T-helper 17 cell (primary cell): ENCODE measurements around the gene BCAN. TPM values are rescaled to one million over a fixed set of nuclear protein-coding genes. Genes with fewer than 3 reads are reported as not detected.

Experiments
- ATAC-seq: fragments of 150-1000 bp; cut with Tn5 transposase; 2 replicates; pipeline ENCODE4 v1.10.0; 2021; ENCODE audit warnings: mild to moderate bottlenecking, moderate library complexity
- DNase-seq, 3 donors: peaks; one replicate each; pipeline versions ENCODE4 v3.0.0 to v3.0.0-alpha.2; 2020 to 2021
- H3K9me3 ChIP-seq: one replicate; pipeline ENCODE4 v1.7.0; 2013; ENCODE audit warnings: low read length, mild to moderate bottlenecking; ENCODE audit not compliant: control insufficient read depth, poor library complexity, severe bottlenecking
- H3K27ac Mint-ChIP-seq: one replicate; pipeline ENCODE4 v1.8.0; 2022; ENCODE audit warnings: mild to moderate bottlenecking, moderate library complexity, mixed read lengths
- H3K27me3 Mint-ChIP-seq: one replicate; pipeline ENCODE4 v1.8.0; 2022; ENCODE audit warnings: mixed read lengths
- H3K36me3 Mint-ChIP-seq: one replicate; pipeline ENCODE4 v1.8.0; 2022; ENCODE audit warnings: low read depth, mixed read lengths
- H3K4me1 Mint-ChIP-seq: one replicate; pipeline ENCODE4 v1.8.0; 2022; ENCODE audit warnings: mild to moderate bottlenecking, mixed read lengths
- H3K4me3 Mint-ChIP-seq: one replicate; pipeline ENCODE4 v1.8.0; 2022; ENCODE audit warnings: mild to moderate bottlenecking, moderate library complexity, mixed read lengths
- total RNA-seq, 4 donors: library from RNA in 2 of 4; stranded (reverse) in 2 of 4; gene quantifications; one replicate each; pipeline ENCODE4 v1.2.3 and lab custom pipeline; 2022 to 2026

The BCAN gene
- total RNA-seq, 2 donors from 2014 or later = not detected

DNA sequence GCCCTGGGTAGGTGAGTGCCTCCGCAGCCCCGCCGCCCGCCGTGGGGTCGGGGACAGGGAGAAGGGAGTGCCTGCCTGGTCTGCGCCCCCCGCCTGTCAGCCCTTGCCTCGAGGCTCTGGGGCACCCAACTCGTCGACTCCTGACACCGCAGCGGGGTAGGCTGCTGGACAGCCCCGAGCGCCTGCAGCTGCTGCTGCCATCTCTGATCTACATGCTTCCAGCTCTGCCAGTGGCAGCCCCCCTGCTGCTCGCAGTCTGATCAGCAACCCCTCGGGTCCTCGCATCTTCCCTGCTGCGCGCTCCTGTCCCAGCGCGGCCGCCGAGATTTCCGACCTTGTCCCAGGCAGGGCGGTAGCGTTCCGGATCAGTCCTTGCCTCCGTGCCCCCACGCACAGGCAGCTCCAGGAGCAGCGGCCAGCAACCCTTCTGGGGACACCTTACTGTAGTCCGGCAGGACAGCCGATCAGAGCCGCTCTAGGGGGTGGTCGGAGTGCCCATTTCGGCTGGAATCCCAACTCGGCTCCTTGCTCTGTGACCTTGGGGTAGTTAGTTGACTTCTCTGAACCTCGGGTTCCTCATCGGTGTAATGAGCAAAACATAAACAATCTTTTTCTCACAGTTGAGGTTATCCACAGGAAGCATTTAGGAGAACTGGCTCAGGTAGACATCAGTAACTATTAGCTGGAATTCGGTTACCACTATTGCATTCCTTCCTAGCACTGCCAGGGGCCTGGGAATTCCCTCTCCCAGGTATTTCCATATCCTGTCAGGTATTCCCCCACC, 540 bp downstream of the BCAN start:
- no peak overlapping the region for H3K27ac Mint-ChIP-seq
- no peak for DNase-seq

DNA sequence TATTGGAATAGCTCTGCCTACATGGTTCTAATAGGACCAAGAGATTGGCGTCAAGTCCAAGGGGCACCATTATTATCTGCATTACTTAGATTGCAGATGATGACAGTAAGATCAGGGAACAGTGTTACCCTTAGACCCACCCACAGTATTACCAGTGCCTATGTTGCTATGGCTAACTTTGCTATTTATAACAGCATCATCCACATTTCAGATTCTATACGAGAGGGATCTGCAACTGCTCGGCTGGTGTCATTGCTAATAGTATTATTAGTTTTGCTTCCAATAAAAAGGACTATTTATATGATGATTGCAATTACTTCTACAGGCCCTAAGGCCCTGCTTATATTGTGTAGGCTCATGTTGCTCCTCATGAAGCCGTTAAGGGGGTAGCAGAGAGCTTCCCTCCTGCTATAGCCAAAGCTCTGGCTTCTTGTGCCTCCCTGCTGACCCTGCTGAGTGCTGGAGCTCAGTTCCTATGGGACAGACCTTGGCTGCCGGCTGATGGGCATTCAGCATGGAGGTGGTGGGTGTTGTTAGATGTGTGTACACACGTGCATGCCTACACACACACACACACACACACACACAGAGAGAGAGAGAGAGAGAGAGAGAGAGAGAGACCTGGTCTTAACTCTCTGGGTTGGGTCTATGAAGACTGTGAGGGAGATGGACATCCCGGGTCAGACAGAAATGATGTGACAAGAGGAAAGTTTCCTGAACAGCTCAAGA, 1.3 kb downstream of the BCAN start:
- ATAC-seq (peak; percentile 7), DNase-seq (no peak)
- no peak overlapping the region for H3K27ac Mint-ChIP-seq
- H3K27me3 Mint-ChIP-seq = peaks cover 93% of the 10 kb centered on the region
- peaks cover 28% of the 10 kb centered on the region for H3K4me1 Mint-ChIP-seq
- peak overlapping the region; percentile 43 for H3K4me3 Mint-ChIP-seq
- no peaks in the 10 kb centered on the region for H3K9me3 ChIP-seq
- H3K36me3 Mint-ChIP-seq = peaks cover 12% of the 10 kb centered on the region

More for the DNA sequence above, 540 bp downstream of the BCAN start:
- ATAC-seq = peak; percentile 9
- Mint-ChIP-seq H3K4me3 (peak overlapping the region; percentile 75), H3K36me3 (peaks cover 12% of the 10 kb centered on the region), H3K27me3 (peaks cover 89% of the 10 kb centered on the region), H3K4me1 (peaks cover 28% of the 10 kb centered on the region)
- H3K9me3 ChIP-seq = no peaks in the 10 kb centered on the region

DNA sequence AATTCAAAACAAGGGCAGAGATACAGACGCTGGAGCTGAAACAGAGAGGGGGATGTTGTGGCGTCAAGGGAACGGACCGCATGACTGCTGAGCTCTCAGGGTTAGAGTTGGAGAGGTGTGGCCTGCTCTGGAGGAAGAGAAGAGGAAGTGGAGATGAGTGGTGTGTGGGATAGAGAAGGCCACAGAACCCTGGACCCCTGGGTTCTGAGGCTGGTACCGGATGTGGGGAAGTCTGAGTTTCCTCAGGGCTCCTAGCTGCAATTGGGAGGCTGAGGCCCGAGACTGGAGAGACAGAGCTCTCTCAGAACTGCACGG, 1.8 kb downstream of the BCAN start:
- no peak overlapping the region for H3K27ac Mint-ChIP-seq
- H3K4me3 Mint-ChIP-seq = no peak overlapping the region
- H3K9me3 ChIP-seq = no peaks in the 10 kb centered on the region
- H3K36me3 Mint-ChIP-seq = peaks cover 12% of the 10 kb centered on the region
- DNase-seq = no peak
- H3K27me3 Mint-ChIP-seq = peaks cover 93% of the 10 kb centered on the region
- peaks cover 28% of the 10 kb centered on the region for H3K4me1 Mint-ChIP-seq
- ATAC-seq = peak; percentile 79

DNA sequence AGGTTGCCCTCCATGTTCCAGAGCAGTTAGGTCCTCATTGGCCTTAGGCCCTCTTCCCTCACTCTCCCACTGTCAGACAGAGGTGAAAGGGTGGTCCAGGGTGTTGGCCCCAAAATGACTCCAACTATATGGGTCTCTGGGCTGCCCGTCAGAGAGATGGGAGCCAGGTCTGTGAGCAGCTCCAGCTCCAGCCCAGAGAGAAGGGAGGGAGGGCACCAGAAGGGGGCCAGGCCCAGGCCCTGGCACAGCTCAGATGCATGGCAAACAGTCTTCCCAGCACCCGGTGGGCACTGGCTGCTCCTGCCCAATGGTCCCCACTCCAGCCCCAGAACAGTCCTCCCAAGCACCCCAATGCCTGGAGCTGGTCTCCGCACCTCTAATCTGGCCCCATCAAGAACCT, 2.2 kb downstream of the BCAN start:
- H3K36me3 Mint-ChIP-seq = peaks cover 12% of the 10 kb centered on the region
- no peaks in the 10 kb centered on the region for H3K9me3 ChIP-seq
- H3K4me3 Mint-ChIP-seq = peak overlapping the region; percentile 3
- ATAC-seq (no peak), DNase-seq (no peak)
- H3K4me1 Mint-ChIP-seq = peaks cover 28% of the 10 kb centered on the region
- H3K27ac Mint-ChIP-seq = no peak overlapping the region
- H3K27me3 Mint-ChIP-seq = peaks cover 93% of the 10 kb centered on the region

DNA sequence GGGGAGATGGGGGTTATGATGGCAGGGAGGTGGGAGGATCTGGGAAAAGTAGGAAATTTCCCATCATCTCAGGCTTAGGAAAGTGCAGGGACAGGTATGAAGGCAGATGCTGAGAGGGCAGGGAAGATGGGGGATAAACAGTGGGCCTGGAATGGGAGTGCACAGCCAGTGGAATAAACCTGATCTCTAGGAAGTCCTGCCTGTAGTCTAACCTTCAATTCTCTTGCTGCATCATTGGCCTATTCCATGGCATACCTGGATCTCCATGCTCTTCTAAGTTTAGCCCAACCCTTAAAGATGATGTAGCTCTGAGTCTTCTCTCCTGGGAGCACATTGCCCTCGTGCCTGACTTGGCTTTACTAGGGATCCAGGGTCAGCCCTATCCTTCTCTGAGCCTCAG, 2.7 kb downstream of the BCAN start:
- DNase-seq = no peak
- Mint-ChIP-seq H3K27me3 (peaks cover 93% of the 10 kb centered on the region), H3K27ac (no peak overlapping the region), H3K36me3 (peaks cover 12% of the 10 kb centered on the region), H3K4me1 (peaks cover 28% of the 10 kb centered on the region), H3K4me3 (peak overlapping the region; percentile 3)
- H3K9me3 ChIP-seq = no peaks in the 10 kb centered on the region
- no peak for ATAC-seq

DNA sequence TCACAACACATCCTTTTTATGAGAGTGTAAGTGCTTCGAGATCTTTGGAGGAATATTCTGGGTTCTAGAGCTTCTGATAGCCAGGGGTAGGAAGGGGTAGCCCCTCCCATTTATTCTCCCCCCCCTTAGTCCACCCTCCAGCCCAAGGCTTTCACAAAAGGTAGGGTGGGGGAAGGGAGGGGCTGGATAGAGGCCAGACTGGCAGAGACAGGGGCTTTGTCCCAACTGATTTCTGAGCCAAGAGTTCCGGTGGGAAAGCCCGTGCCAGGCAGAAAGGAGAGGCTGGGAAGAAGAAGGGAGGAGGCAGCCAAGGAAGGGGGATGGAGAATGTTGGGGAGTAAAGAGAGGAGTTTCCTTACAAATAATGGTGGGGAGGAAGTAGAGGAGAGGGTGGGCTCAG, 3.1 kb downstream of the BCAN start:
- Mint-ChIP-seq H3K36me3 (peaks cover 12% of the 10 kb centered on the region), H3K27me3 (peaks cover 90% of the 10 kb centered on the region), H3K27ac (no peak overlapping the region), H3K4me1 (peaks cover 28% of the 10 kb centered on the region), H3K4me3 (no peak overlapping the region)
- H3K9me3 ChIP-seq = no peaks in the 10 kb centered on the region
- ATAC-seq = no peak
- DNase-seq = no peak

DNA sequence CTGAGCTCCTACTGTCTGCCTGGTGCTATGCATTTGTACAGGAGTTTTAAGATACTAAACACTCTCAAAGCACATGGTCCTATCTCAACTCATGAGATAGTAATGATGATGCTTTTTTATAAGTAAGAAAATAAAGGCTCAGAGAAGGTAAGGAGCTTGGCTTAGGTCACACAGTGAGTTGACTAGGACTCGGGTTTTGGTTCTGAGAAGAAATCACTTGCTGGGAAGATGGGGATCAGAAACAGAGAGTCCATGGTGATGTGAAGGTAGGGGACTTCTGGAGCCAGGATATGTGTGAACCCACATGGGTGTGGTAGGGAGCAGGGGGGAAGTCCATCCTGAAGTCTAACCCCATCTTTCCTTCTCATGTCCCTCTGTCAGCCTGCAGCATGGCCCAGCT, 3.7 kb downstream of the BCAN start:
- Mint-ChIP-seq H3K27me3 (peaks cover 91% of the 10 kb centered on the region), H3K4me3 (no peak overlapping the region), H3K4me1 (peaks cover 27% of the 10 kb centered on the region), H3K36me3 (peaks cover 12% of the 10 kb centered on the region), H3K27ac (no peak overlapping the region)
- DNase-seq = no peak
- no peaks in the 10 kb centered on the region for H3K9me3 ChIP-seq
- ATAC-seq = no peak

DNA sequence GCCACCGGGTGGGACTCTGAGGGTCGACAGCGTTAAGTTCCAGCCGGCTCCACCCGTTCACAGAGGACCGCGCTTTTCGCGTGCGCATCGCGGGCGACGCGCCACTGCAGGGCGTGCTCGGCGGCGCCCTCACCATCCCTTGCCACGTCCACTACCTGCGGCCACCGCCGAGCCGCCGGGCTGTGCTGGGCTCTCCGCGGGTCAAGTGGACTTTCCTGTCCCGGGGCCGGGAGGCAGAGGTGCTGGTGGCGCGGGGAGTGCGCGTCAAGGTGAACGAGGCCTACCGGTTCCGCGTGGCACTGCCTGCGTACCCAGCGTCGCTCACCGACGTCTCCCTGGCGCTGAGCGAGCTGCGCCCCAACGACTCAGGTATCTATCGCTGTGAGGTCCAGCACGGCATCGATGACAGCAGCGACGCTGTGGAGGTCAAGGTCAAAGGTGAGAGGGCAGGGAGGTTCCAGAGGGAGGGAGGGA, 4.9 kb downstream of the BCAN start:
- Mint-ChIP-seq H3K36me3 (peaks cover 12% of the 10 kb centered on the region), H3K27me3 (peaks cover 89% of the 10 kb centered on the region), H3K4me3 (no peak overlapping the region), H3K27ac (no peak overlapping the region), H3K4me1 (peaks cover 19% of the 10 kb centered on the region)
- ATAC-seq (no peak), DNase-seq (no peak)
- no peaks in the 10 kb centered on the region for H3K9me3 ChIP-seq

DNA sequence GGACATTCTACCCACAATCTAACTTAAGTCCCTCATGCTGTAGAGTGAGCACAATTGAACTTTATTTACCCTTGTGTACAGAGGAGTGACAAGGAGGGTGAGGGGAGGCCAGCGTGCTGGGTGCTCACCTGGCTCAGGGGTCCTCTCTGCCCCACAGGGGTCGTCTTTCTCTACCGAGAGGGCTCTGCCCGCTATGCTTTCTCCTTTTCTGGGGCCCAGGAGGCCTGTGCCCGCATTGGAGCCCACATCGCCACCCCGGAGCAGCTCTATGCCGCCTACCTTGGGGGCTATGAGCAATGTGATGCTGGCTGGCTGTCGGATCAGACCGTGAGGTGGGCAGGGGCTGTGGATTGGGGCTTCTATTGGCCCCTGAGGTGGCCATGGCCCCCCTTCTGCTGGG, 5.4 kb downstream of the BCAN start:
- no peak for DNase-seq
- Mint-ChIP-seq H3K36me3 (peaks cover 14% of the 10 kb centered on the region), H3K27me3 (peaks cover 93% of the 10 kb centered on the region), H3K27ac (no peak overlapping the region), H3K4me3 (no peak overlapping the region), H3K4me1 (peaks cover 20% of the 10 kb centered on the region)
- H3K9me3 ChIP-seq = no peaks in the 10 kb centered on the region
- ATAC-seq = no peak

DNA sequence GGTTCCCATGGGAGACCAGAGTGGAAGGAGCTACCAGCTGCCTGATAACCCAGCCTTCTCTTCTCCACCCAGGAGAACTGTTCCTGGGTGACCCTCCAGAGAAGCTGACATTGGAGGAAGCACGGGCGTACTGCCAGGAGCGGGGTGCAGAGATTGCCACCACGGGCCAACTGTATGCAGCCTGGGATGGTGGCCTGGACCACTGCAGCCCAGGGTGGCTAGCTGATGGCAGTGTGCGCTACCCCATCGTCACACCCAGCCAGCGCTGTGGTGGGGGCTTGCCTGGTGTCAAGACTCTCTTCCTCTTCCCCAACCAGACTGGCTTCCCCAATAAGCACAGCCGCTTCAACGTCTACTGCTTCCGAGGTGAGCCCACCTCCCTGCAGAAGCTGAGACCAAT, 6.6 kb downstream of the BCAN start:
- no peaks in the 10 kb centered on the region for H3K9me3 ChIP-seq
- Mint-ChIP-seq H3K4me1 (peaks cover 12% of the 10 kb centered on the region), H3K27ac (no peak overlapping the region), H3K36me3 (peaks cover 18% of the 10 kb centered on the region), H3K4me3 (no peak overlapping the region), H3K27me3 (peaks cover 93% of the 10 kb centered on the region)
- ATAC-seq (no peak), DNase-seq (no peak)

DNA sequence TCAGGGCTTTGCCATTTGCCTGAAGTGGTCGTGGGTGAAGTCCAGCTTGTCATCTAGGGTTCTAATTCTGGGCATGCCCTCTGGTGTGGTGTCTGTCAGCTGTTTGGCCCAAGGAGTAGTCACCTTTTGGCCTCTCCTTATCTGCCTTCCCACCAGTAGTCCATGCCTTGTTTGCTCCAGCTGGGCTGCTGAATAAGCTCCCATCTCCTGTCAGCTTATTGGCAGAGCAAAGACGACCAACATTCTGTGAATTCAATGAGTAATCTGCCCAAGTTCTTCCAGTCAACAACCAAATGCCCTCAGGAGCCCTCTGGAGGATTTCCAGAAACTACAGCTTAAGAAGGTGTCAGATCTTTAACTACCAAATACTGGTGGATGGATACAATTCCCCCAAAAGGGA, 7.0 kb downstream of the BCAN start:
- peaks cover 93% of the 10 kb centered on the region for H3K27me3 Mint-ChIP-seq
- no peak for DNase-seq
- H3K27ac Mint-ChIP-seq = no peak overlapping the region
- H3K4me1 Mint-ChIP-seq = peaks cover 8% of the 10 kb centered on the region
- no peak overlapping the region for H3K4me3 Mint-ChIP-seq
- H3K9me3 ChIP-seq = no peaks in the 10 kb centered on the region
- peaks cover 19% of the 10 kb centered on the region for H3K36me3 Mint-ChIP-seq
- no peak for ATAC-seq

DNA sequence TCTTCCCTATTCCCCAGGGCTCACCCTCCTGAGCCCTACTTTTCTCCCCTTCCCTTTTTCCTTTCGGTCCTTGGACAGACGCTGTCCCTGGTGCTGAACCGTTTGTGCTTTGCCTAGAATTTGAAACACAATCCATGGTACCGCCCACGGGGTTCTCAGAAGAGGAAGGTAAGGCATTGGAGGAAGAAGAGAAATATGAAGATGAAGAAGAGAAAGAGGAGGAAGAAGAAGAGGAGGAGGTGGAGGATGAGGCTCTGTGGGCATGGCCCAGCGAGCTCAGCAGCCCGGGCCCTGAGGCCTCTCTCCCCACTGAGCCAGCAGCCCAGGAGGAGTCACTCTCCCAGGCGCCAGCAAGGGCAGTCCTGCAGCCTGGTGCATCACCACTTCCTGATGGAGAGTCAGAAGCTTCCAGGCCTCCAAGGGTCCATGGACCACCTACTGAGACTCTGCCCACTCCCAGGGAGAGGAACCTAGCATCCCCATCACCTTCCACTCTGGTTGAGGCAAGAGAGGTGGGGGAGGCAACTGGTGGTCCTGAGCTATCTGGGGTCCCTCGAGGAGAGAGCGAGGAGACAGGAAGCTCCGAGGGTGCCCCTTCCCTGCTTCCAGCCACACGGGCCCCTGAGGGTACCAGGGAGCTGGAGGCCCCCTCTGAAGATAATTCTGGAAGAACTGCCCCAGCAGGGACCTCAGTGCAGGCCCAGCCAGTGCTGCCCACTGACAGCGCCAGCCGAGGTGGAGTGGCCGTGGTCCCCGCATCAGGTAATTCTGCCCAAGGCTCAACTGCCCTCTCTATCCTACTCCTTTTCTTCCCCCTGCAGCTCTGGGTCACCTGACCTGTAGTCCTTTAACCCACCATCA, 10.4 kb downstream of the BCAN start:
- peaks cover 14% of the 10 kb centered on the region for H3K4me1 Mint-ChIP-seq
- no peak overlapping the region for H3K27ac Mint-ChIP-seq
- ATAC-seq (no peak), DNase-seq (no peak)
- H3K9me3 ChIP-seq = no peaks in the 10 kb centered on the region
- no peak overlapping the region for H3K4me3 Mint-ChIP-seq
- peaks cover 95% of the 10 kb centered on the region for H3K27me3 Mint-ChIP-seq
- H3K36me3 Mint-ChIP-seq = peaks cover 13% of the 10 kb centered on the region

DNA sequence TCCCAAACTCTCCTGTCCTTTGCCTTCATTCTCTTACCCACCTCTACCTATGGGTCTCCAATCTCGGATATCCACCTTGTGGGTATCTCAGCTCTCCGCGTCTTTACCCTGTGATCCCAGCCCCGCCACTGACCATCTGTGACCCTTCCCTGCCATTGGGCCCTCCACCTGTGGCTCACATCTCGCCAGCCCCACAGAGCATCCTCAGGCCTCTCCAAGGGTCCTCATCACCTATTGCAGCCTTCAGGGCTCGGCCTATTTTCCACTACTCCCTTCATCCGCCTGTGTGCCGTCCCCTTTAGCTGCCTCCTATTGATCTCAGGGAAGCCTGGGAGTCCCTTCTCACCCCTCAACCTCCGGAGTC, 11.1 kb downstream of the BCAN start:
- Mint-ChIP-seq H3K4me1 (peaks cover 21% of the 10 kb centered on the region), H3K36me3 (peaks cover 13% of the 10 kb centered on the region), H3K4me3 (no peak overlapping the region), H3K27me3 (peaks cover 92% of the 10 kb centered on the region), H3K27ac (no peak overlapping the region)
- no peak for ATAC-seq
- DNase-seq = no peak
- H3K9me3 ChIP-seq = no peaks in the 10 kb centered on the region
